GM12874 (cell line): ENCODE measurements around the gene ITIH3.

Experiments
- CTCF ChIP-seq: IDR thresholded peaks from 2 replicates; pipeline ENCODE4 v1.5.1; 2011; ENCODE audit warnings: low read depth, mild to moderate bottlenecking, control low read depth, low read length, moderate library complexity; ENCODE audit not compliant: insufficient read depth

The ITIH3 gene

GRCh38 chr3:52841211-52841980 lies 46.8 kb downstream of the ITIH3 start:
- TF ChIP-seq CTCF: no peak

- no peak for TF ChIP-seq CTCF
Measured at GRCh38 chr3:52841981-52842340, 47.4 kb downstream of the ITIH3 start.

GRCh38 chr3:52842424-52842823 lies 47.8 kb downstream of the ITIH3 start:
- TF ChIP-seq CTCF: no peak

- no peak for TF ChIP-seq CTCF
Measured at GRCh38 chr3:52843108-52843865, 48.7 kb downstream of the ITIH3 start.

- TF ChIP-seq CTCF: no peak
Measured at GRCh38 chr3:52843881-52844280, 49.3 kb downstream of the ITIH3 start.

- TF ChIP-seq CTCF: no peak
Measured at GRCh38 chr3:52844290-52844975, 49.8 kb downstream of the ITIH3 start.

GRCh38 chr3:52845157-52845556 lies 50.6 kb downstream of the ITIH3 start:
- TF ChIP-seq CTCF: no peak
